ENCODE measurements around the gene HSPG2. TPM values are rescaled to one million over a fixed set of nuclear protein-coding genes. Genes with fewer than 3 reads are reported as not detected.

The HSPG2 gene
- total RNA-seq, 1 donor from 2014 or later = 197 TPM

- no peak for DNase-seq (ENCODE audit: extremely low spot score, unreplicated experiment)
- H3K27me3 Mint-ChIP-seq (ENCODE audit: unreplicated experiment) = no peaks in the 10 kb centered on the region
- no peak for TF ChIP-seq CTCF (IDR thresholded peaks at IDR 0.05)
These were observed 112.2 kb downstream of the HSPG2 start for GRCh38 chr1:21824926-21825325.

GRCh38 chr1:21823980-21824702, 113.0 kb downstream of the HSPG2 start:
- TF ChIP-seq CTCF (IDR thresholded peaks at IDR 0.05) = no peak
- no peak for DNase-seq (ENCODE audit: extremely low spot score, unreplicated experiment)
- Mint-ChIP-seq H3K27me3 (ENCODE audit: unreplicated experiment) (no peaks in the 10 kb centered on the region), H3K9me3 (ENCODE audit: unreplicated experiment) (no peaks in the 10 kb centered on the region), H3K36me3 (ENCODE audit: unreplicated experiment) (peaks cover 24% of the 10 kb centered on the region), H3K4me1 (ENCODE audit: unreplicated experiment) (no peaks in the 10 kb centered on the region), H3K4me3 (ENCODE audit: unreplicated experiment) (no peak overlapping the region), H3K27ac (ENCODE audit: unreplicated experiment) (no peak overlapping the region)

More at GRCh38 chr1:21824926-21825325, 112.2 kb downstream of the HSPG2 start:
- Mint-ChIP-seq H3K27ac (ENCODE audit: unreplicated experiment) (no peak overlapping the region), H3K36me3 (ENCODE audit: unreplicated experiment) (peaks cover 24% of the 10 kb centered on the region), H3K4me3 (ENCODE audit: unreplicated experiment) (no peak overlapping the region), H3K9me3 (ENCODE audit: unreplicated experiment) (no peaks in the 10 kb centered on the region), H3K4me1 (ENCODE audit: unreplicated experiment) (no peaks in the 10 kb centered on the region)

- no peaks in the 10 kb centered on the region for H3K4me1 Mint-ChIP-seq (ENCODE audit: unreplicated experiment)
- no peak overlapping the region for H3K27ac Mint-ChIP-seq (ENCODE audit: unreplicated experiment)
- no peak overlapping the region for H3K4me3 Mint-ChIP-seq (ENCODE audit: unreplicated experiment)
- H3K27me3 Mint-ChIP-seq (ENCODE audit: unreplicated experiment) = no peaks in the 10 kb centered on the region
- no peaks in the 10 kb centered on the region for H3K9me3 Mint-ChIP-seq (ENCODE audit: unreplicated experiment)
- TF ChIP-seq CTCF (IDR thresholded peaks at IDR 0.05) = no peak
- peaks cover 21% of the 10 kb centered on the region for H3K36me3 Mint-ChIP-seq (ENCODE audit: unreplicated experiment)
- peak; percentile 85 for DNase-seq (ENCODE audit: extremely low spot score, unreplicated experiment)
These were observed 113.7 kb downstream of the HSPG2 start for GRCh38 chr1:21823206-21823979.

- Mint-ChIP-seq H3K4me3 (ENCODE audit: unreplicated experiment) (no peak overlapping the region), H3K27me3 (ENCODE audit: unreplicated experiment) (no peaks in the 10 kb centered on the region), H3K9me3 (ENCODE audit: unreplicated experiment) (no peaks in the 10 kb centered on the region), H3K4me1 (ENCODE audit: unreplicated experiment) (no peaks in the 10 kb centered on the region), H3K27ac (ENCODE audit: unreplicated experiment) (no peak overlapping the region), H3K36me3 (ENCODE audit: unreplicated experiment) (peaks cover 14% of the 10 kb centered on the region)
- no peak for DNase-seq (ENCODE audit: extremely low spot score, unreplicated experiment)
- TF ChIP-seq CTCF (IDR thresholded peaks at IDR 0.05) = no peak
These were observed 114.8 kb downstream of the HSPG2 start for GRCh38 chr1:21822349-21822748.

- H3K27me3 Mint-ChIP-seq (ENCODE audit: unreplicated experiment) = no peaks in the 10 kb centered on the region
- DNase-seq (ENCODE audit: extremely low spot score, unreplicated experiment) = no peak
- H3K36me3 Mint-ChIP-seq (ENCODE audit: unreplicated experiment) = peaks cover 13% of the 10 kb centered on the region
- no peak overlapping the region for H3K27ac Mint-ChIP-seq (ENCODE audit: unreplicated experiment)
- H3K9me3 Mint-ChIP-seq (ENCODE audit: unreplicated experiment) = no peaks in the 10 kb centered on the region
- H3K4me1 Mint-ChIP-seq (ENCODE audit: unreplicated experiment) = peaks cover 6% of the 10 kb centered on the region
- H3K4me3 Mint-ChIP-seq (ENCODE audit: unreplicated experiment) = no peak overlapping the region
- no peak for TF ChIP-seq CTCF (IDR thresholded peaks at IDR 0.05)
These were observed 115.6 kb downstream of the HSPG2 start for GRCh38 chr1:21821385-21822019.
